Neuronal stem cell (in vitro differentiated cells): ENCODE measurements around the gene GLRX5.

Experiments used
- DNase-seq: peaks from one replicate; pipeline ENCODE4 v3.0.0-alpha.2; 2013; ENCODE audit warnings: low spot score
- H2AFZ ChIP-seq: one replicate; pipeline ENCODE4 v1.6.1; 2013; ENCODE audit warnings: mild to moderate bottlenecking, low read length, inconsistent platforms
- H2AK5ac ChIP-seq: 2 replicates; pipeline ENCODE4 v1.6.1; 2013; ENCODE audit warnings: low read depth, mild to moderate bottlenecking, inconsistent platforms, low read length, moderate library complexity, mixed read lengths
- H2BK120ac ChIP-seq: 2 replicates; pipeline ENCODE4 v1.6.1; 2013; ENCODE audit warnings: low read depth, mild to moderate bottlenecking, inconsistent platforms, low read length, moderate library complexity, mixed read lengths
- H2BK12ac ChIP-seq: one replicate; pipeline ENCODE4 v1.6.1; 2013; ENCODE audit warnings: low read length, inconsistent platforms
- H2BK15ac ChIP-seq: 2 replicates; pipeline ENCODE4 v1.6.1; 2013; ENCODE audit warnings: mild to moderate bottlenecking, low read length, inconsistent platforms, mixed read lengths
- H2BK5ac ChIP-seq: one replicate; pipeline ENCODE4 v1.6.1; 2013; ENCODE audit warnings: inconsistent platforms, mild to moderate bottlenecking, low read length, moderate library complexity
- H3K14ac ChIP-seq: one replicate; pipeline ENCODE4 v1.6.1; 2013; ENCODE audit warnings: low read length, inconsistent platforms
- H3K18ac ChIP-seq: 2 replicates; pipeline ENCODE4 v1.6.1; 2013; ENCODE audit warnings: low read length, inconsistent platforms
- H3K23ac ChIP-seq: 2 replicates; pipeline ENCODE4 v1.6.1; 2013; ENCODE audit warnings: low read depth, mild to moderate bottlenecking, mixed read lengths, low read length, inconsistent platforms; ENCODE audit not compliant: poor library complexity
- H3K27ac ChIP-seq: replicated peaks from 3 replicates; pipeline ENCODE4 v1.5.1; 2013; ENCODE audit warnings: low read length, inconsistent platforms
- H3K27me3 ChIP-seq, 3 experiments: 2 replicates each; pipeline ENCODE4 v1.6.1; 2013; ENCODE audit warnings: low read length in 3 of 3, mild to moderate bottlenecking in 2 of 3, inconsistent platforms in 1 of 3, low read depth in 1 of 3, mixed read lengths in 1 of 3, moderate library complexity in 1 of 3; ENCODE audit not compliant: control insufficient read depth in 3 of 3, insufficient read depth in 3 of 3
- H3K36me3 ChIP-seq, 2 donors: replicated peaks in 1 of 2; 2 replicates each; pipeline ENCODE4 v1.6.1; 2013; ENCODE audit warnings: low read length in 2 of 2; ENCODE audit not compliant: control insufficient read depth in 2 of 2, insufficient read depth in 2 of 2
- H3K4ac ChIP-seq: 2 replicates; pipeline ENCODE4 v1.6.1; 2013; ENCODE audit warnings: inconsistent platforms, mild to moderate bottlenecking, low read length, moderate library complexity
- H3K4me1 ChIP-seq, 2 donors: 1 replicate in 1 of 2; 2 replicates in 1 of 2; pipeline ENCODE4 v1.6.1; 2013; ENCODE audit warnings: low read length in 2 of 2, low read depth in 1 of 2; ENCODE audit not compliant: control insufficient read depth in 2 of 2, insufficient read depth in 1 of 2
- H3K4me2 ChIP-seq: one replicate; pipeline ENCODE4 v1.6.1; 2013; ENCODE audit warnings: mild to moderate bottlenecking, low read length, inconsistent platforms; ENCODE audit not compliant: insufficient read depth, poor library complexity, severe bottlenecking
- H3K4me3 ChIP-seq, 2 donors: 2 replicates each; pipeline ENCODE4 v1.5.1; 2013; ENCODE audit warnings: low read length in 2 of 2, mild to moderate bottlenecking in 2 of 2, inconsistent platforms in 1 of 2, moderate library complexity in 1 of 2
- H3K79me1 ChIP-seq: one replicate; pipeline ENCODE4 v1.6.1; 2013; ENCODE audit warnings: low read depth, mild to moderate bottlenecking, inconsistent platforms, low read length, moderate library complexity
- H3K9ac ChIP-seq: one replicate; pipeline ENCODE4 v1.6.1; 2013; ENCODE audit warnings: mild to moderate bottlenecking, low read depth, low read length, inconsistent platforms; ENCODE audit not compliant: poor library complexity
- H3K9me3 ChIP-seq, 2 donors: replicated peaks in 1 of 2; 2 replicates each; pipeline versions ENCODE3 to v1.6.1; 2013; ENCODE audit warnings: low read length in 2 of 2, mild to moderate bottlenecking in 2 of 2, inconsistent platforms in 1 of 2, low read depth in 1 of 2, mixed read lengths in 1 of 2, moderate library complexity in 1 of 2; ENCODE audit not compliant: control insufficient read depth in 2 of 2, insufficient read depth in 1 of 2
- H4K8ac ChIP-seq: one replicate; pipeline ENCODE4 v1.6.1; 2013; ENCODE audit warnings: low read depth, mild to moderate bottlenecking, inconsistent platforms, low read length, moderate library complexity
- H4K91ac ChIP-seq: one replicate; pipeline ENCODE4 v1.6.1; 2013; ENCODE audit warnings: low read length, low read depth, mild to moderate bottlenecking, inconsistent platforms; ENCODE audit not compliant: poor library complexity
- WGBS, 2 donors: extraction: QIAGEN DNeasy Blood & Tissue Kit; methylation state at CpG; one replicate each; pipeline ENCODE4 v1.1.7; 2013; ENCODE audit warnings: missing lambda C conversion rate in 2 of 2, mixed read lengths in 1 of 2; ENCODE audit not compliant: insufficient read length in 2 of 2, insufficient replicate concordance in 1 of 2; ENCODE audit errors: extremely low coverage in 2 of 2; 5-methylcytosine and 5-hydroxymethylcytosine counted together

GLRX5 gene

GRCh38 chr14:95525999-95526398, 8.9 kb upstream of the GLRX5 start:
- no peak overlapping the region for H2BK5ac ChIP-seq
- H2BK12ac ChIP-seq: no peak overlapping the region
- H3K27ac ChIP-seq: no peak overlapping the region
- peaks cover 0 to 22% of the 10 kb centered on the region in 2 donors for H3K36me3 ChIP-seq
- H3K4ac ChIP-seq: no peak overlapping the region
- peaks cover 1 to 2% of the 10 kb centered on the region in 2 donors for H3K4me1 ChIP-seq
- no peak overlapping the region for H2AK5ac ChIP-seq
- no peak overlapping the region for H3K4me2 ChIP-seq
- no peak overlapping the region for H3K14ac ChIP-seq
- no peak for DNase-seq
- H3K4me3 ChIP-seq: no peak overlapping the region
- H3K18ac ChIP-seq: no peak overlapping the region
- no peak overlapping the region for H4K91ac ChIP-seq
- no peak overlapping the region for H4K8ac ChIP-seq
- WGBS, 2 donors: no CpG with 5 or more reads among the region's 5 CpGs
- no peak overlapping the region for H2BK15ac ChIP-seq
- no peak overlapping the region for H2AFZ ChIP-seq
- H3K9ac ChIP-seq: no peak overlapping the region
- peaks cover 3% of the 10 kb centered on the region for H3K79me1 ChIP-seq
- H3K27me3 ChIP-seq: no peaks in the 10 kb centered on the region
- H2BK120ac ChIP-seq: no peak overlapping the region
- H3K23ac ChIP-seq: no peak overlapping the region
- H3K9me3 ChIP-seq: no peaks in the 10 kb centered on the region

DNA sequence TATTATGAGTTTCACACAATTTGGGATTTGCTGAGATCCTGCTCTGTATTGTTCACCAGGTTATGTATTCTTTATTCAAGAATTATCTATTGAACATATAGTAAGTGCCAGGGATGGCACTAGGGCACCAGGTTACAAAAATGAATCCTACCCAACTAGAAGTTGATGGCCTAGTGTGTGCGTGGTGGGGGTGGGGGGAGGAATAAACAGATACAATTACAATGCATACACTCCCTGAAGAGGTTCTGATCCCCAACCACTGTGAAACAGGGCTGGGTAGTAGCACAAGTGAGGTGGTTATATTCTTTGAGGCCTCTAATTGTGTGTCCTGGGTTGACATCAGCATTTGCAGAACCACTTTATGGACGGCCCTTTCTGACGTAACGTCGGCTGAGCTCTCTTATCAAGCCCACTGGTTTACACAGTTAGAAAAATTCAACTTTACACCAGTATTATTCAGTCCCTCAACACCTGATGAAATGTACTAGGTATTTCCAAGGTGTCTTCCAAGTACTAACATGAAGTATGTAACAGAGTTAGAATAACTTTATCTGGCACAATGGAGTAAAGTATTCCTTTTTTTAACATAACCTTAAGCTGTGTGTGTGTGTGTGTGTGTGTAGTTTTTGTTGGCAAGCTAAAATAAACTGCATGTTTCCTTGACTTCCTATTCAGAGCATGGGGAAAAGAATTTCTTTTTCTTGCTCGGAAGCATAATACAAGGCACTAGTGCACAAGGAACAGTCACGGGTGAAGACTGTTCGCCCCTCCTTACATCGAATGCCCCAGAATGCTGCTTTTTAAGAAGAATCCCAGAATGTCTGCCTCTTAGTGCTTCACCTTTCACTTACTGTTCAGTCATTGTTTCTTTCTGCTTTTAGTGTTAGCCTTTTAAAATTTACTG, 8.1 kb upstream of the GLRX5 start:
- no peak for DNase-seq
- no peak overlapping the region for H2BK15ac ChIP-seq
- no peak overlapping the region for H3K27ac ChIP-seq
- no peak overlapping the region for H3K18ac ChIP-seq
- no peak overlapping the region for H4K8ac ChIP-seq
- H3K9me3 ChIP-seq: no peaks in the 10 kb centered on the region
- peaks cover 1 to 4% of the 10 kb centered on the region in 2 donors for H3K4me1 ChIP-seq
- H2AFZ ChIP-seq: no peak overlapping the region
- H3K23ac ChIP-seq: no peak overlapping the region
- WGBS, 2 donors: no CpG with 5 or more reads among the region's 9 CpGs
- no peak overlapping the region for H3K4me2 ChIP-seq
- H2BK5ac ChIP-seq: no peak overlapping the region
- H3K4me3 ChIP-seq: no peak overlapping the region
- no peak overlapping the region for H3K9ac ChIP-seq
- H4K91ac ChIP-seq: no peak overlapping the region
- no peak overlapping the region for H2BK12ac ChIP-seq
- peaks cover 2 to 29% of the 10 kb centered on the region in 2 donors for H3K36me3 ChIP-seq
- H3K14ac ChIP-seq: no peak overlapping the region
- H2BK120ac ChIP-seq: no peak overlapping the region
- H3K79me1 ChIP-seq: peaks cover 4% of the 10 kb centered on the region
- no peak overlapping the region for H2AK5ac ChIP-seq
- no peak overlapping the region for H3K4ac ChIP-seq
- no peaks in the 10 kb centered on the region for H3K27me3 ChIP-seq

DNA sequence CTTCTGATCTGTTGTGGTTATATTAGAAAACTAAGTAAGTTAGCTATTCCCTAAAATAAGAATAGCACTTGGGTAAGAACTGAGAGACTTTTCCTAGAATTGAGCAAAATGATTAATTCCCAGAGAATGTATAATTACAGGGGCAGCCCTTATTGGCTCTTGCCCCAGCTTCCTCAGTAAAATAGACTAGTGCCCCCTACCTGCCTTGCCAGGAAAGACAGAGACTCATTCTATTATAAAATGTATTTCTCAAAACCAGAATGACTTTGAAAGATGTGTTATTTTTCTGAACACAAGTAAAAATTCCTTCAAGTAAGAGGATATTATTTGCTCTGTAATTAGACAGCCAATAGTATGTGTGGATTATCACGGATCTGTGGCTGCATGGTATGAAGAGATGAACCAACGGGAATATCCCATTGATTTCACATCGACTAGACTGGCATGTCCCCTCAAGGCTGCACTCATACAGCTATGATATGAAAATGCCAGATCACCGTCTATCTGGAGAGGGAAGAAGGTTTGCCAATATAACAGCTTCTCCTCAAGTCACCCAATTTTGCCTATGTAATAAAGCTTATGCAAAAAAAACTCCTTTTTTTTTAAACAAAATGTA, 7.4 kb upstream of the GLRX5 start:
- H3K4me3 ChIP-seq: no peak overlapping the region
- H4K8ac ChIP-seq: no peak overlapping the region
- no peak overlapping the region for H3K27ac ChIP-seq
- H3K27me3 ChIP-seq: no peaks in the 10 kb centered on the region
- H3K36me3 ChIP-seq: peaks cover 2 to 37% of the 10 kb centered on the region in 2 donors
- H3K9ac ChIP-seq: no peak overlapping the region
- no peak overlapping the region for H3K4me2 ChIP-seq
- peaks cover 4% of the 10 kb centered on the region for H3K79me1 ChIP-seq
- H3K9me3 ChIP-seq: no peaks in the 10 kb centered on the region
- DNase-seq: no peak
- H2AK5ac ChIP-seq: no peak overlapping the region
- no peak overlapping the region for H3K4ac ChIP-seq
- H2AFZ ChIP-seq: no peak overlapping the region
- H3K14ac ChIP-seq: no peak overlapping the region
- H3K23ac ChIP-seq: no peak overlapping the region
- H3K18ac ChIP-seq: no peak overlapping the region
- no CpG with 5 or more reads among the region's 4 CpGs for WGBS, 2 donors
- H2BK120ac ChIP-seq: no peak overlapping the region
- H4K91ac ChIP-seq: no peak overlapping the region
- peaks cover 1 to 10% of the 10 kb centered on the region in 2 donors for H3K4me1 ChIP-seq
- H2BK5ac ChIP-seq: no peak overlapping the region
- no peak overlapping the region for H2BK12ac ChIP-seq
- H2BK15ac ChIP-seq: no peak overlapping the region

- H3K4me1 ChIP-seq: peaks cover 4 to 13% of the 10 kb centered on the region in 2 donors
- H2AK5ac ChIP-seq: no peak overlapping the region
- no peak overlapping the region for H3K4me2 ChIP-seq
- no peak overlapping the region for H2BK120ac ChIP-seq
- no peak overlapping the region for H2BK5ac ChIP-seq
- H3K79me1 ChIP-seq: peaks cover 4% of the 10 kb centered on the region
- H3K4me3 ChIP-seq: no peak overlapping the region
- H3K9ac ChIP-seq: no peak overlapping the region
- no peak overlapping the region for H3K23ac ChIP-seq
- no peak overlapping the region for H2BK15ac ChIP-seq
- peaks cover 2 to 42% of the 10 kb centered on the region in 2 donors for H3K36me3 ChIP-seq
- no peak overlapping the region for H4K8ac ChIP-seq
- H4K91ac ChIP-seq: no peak overlapping the region
- no peak overlapping the region for H3K4ac ChIP-seq
- no peaks in the 10 kb centered on the region for H3K9me3 ChIP-seq
- WGBS, 2 donors: no CpG with 5 or more reads among the region's 7 CpGs
- H3K27ac ChIP-seq: no peak overlapping the region
- H3K27me3 ChIP-seq: no peaks in the 10 kb centered on the region
- no peak overlapping the region for H3K14ac ChIP-seq
- no peak overlapping the region for H3K18ac ChIP-seq
- no peak overlapping the region for H2BK12ac ChIP-seq
- DNase-seq: no peak
- no peak overlapping the region for H2AFZ ChIP-seq
These were observed 5.6 kb upstream of the GLRX5 start for GRCh38 chr14:95529216-95529615.
